ENCODE measurements around the gene ZNFX1.

Gene ZNFX1

GRCh38 chr20:49233226-49233625 lies 44.6 kb downstream of the ZNFX1 start:
- no peak for DNase-seq (ENCODE audit: low read depth)

GRCh38 chr20:49231471-49231870 lies 46.4 kb downstream of the ZNFX1 start:
- no peak for DNase-seq (ENCODE audit: low read depth)
- H3K4me3 ChIP-seq (ENCODE audit: low read depth, low read length) = no peak overlapping the region
- TF ChIP-seq CTCF (conservative IDR thresholded peaks at IDR 0.05; ENCODE audit: low read depth, low read length) = no peak

More at GRCh38 chr20:49233226-49233625, 44.6 kb downstream of the ZNFX1 start:
- no peak overlapping the region for H3K4me3 ChIP-seq (ENCODE audit: low read depth, low read length)
- no peak for TF ChIP-seq CTCF (conservative IDR thresholded peaks at IDR 0.05; ENCODE audit: low read depth, low read length)

- TF ChIP-seq CTCF (conservative IDR thresholded peaks at IDR 0.05; ENCODE audit: low read depth, low read length) = no peak
- peak; percentile 43 for DNase-seq (ENCODE audit: low read depth)
- no peak overlapping the region for H3K4me3 ChIP-seq (ENCODE audit: low read depth, low read length)
These were observed 47.2 kb downstream of the ZNFX1 start for GRCh38 chr20:49230561-49231133.

GRCh38 chr20:49230021-49230420 lies 47.8 kb downstream of the ZNFX1 start:
- no peak overlapping the region for H3K4me3 ChIP-seq (ENCODE audit: low read depth, low read length)
- no peak for DNase-seq (ENCODE audit: low read depth)
- TF ChIP-seq CTCF (conservative IDR thresholded peaks at IDR 0.05; ENCODE audit: low read depth, low read length) = no peak

GRCh38 chr20:49229381-49229780 lies 48.5 kb downstream of the ZNFX1 start:
- no peak overlapping the region for H3K4me3 ChIP-seq (ENCODE audit: low read depth, low read length)
- DNase-seq (ENCODE audit: low read depth) = no peak
- no peak for TF ChIP-seq CTCF (conservative IDR thresholded peaks at IDR 0.05; ENCODE audit: low read depth, low read length)

GRCh38 chr20:49228676-49229075 lies 49.2 kb downstream of the ZNFX1 start:
- no peak for DNase-seq (ENCODE audit: low read depth)
- TF ChIP-seq CTCF (conservative IDR thresholded peaks at IDR 0.05; ENCODE audit: low read depth, low read length) = no peak
- H3K4me3 ChIP-seq (ENCODE audit: low read depth, low read length) = no peak overlapping the region

- peak; percentile 5 for TF ChIP-seq CTCF (conservative IDR thresholded peaks at IDR 0.05; ENCODE audit: low read depth, low read length)
- DNase-seq (ENCODE audit: low read depth) = no peak
- H3K4me3 ChIP-seq (ENCODE audit: low read depth, low read length) = no peak overlapping the region
These were observed 52.0 kb downstream of the ZNFX1 start for GRCh38 chr20:49225896-49226295.

All from choroid plexus epithelial cell (primary cell).